Endothelial cell of umbilical vein (primary cell): Measurements from ENCODE around the gene THAP10. TPM values are rescaled to one million over a fixed set of nuclear protein-coding genes. Genes with fewer than 3 reads are reported as not detected.
A peak's percentile ranks its signal among the peaks of the same experiment; 100 is the strongest.

Experiments
- BruUV-seq: library from RNA; stranded (reverse); fragments of 400-500 nt; replicated peaks from 2 replicates; lab custom pipeline; 2021; lab: Mats Ljungman, UMichigan
- CTCF ChIA-PET: fragments of 300-600, 350-600 bp; sonication (Branson Sonifier 250); formaldehyde crosslinking; loops from one replicate; lab custom pipeline; 2021; ENCODE audit warnings: antibody characterized with exemption, inconsistent platforms; lab: Charles Lee
- POLR2A ChIA-PET: fragments of 300-600, 350-600 bp; sonication (Branson Sonifier 250); formaldehyde crosslinking; loops from one replicate; lab custom pipeline; 2021; ENCODE audit warnings: antibody characterized with exemption, inconsistent platforms; lab: Charles Lee
- DNase-seq: peaks from one replicate; pipeline ENCODE4 v3.0.0-alpha.2; 2011; ENCODE audit warnings: low read depth, low spot score
- FAIRE-seq: peaks from 2 replicates; lab custom pipeline; 2011; peaks lifted over from hg19 to GRCh38; lab: Jason Lieb, UNC
- H2AFZ ChIP-seq: 2 replicates; pipeline ENCODE4 v1.6.0; 2012; ENCODE audit warnings: low read depth, low read length, control low read depth, inconsistent platforms
- H3K27ac ChIP-seq: 2 replicates; pipeline ENCODE4 v1.5.1; 2011; ENCODE audit warnings: low read depth, mild to moderate bottlenecking, control low read depth, low read length, moderate library complexity; ENCODE audit not compliant: insufficient read depth
- H3K27me3 ChIP-seq, 2 experiments: 2 replicates each; pipeline versions ENCODE4 v1.6.0 to v1.6.1; 2011; ENCODE audit warnings: low read length in 2 of 2, mixed read lengths in 1 of 2; ENCODE audit not compliant: control insufficient read depth in 2 of 2, insufficient read depth in 2 of 2
- H3K36me3 ChIP-seq, 2 experiments: 2 replicates in 1 of 2; 3 replicates in 1 of 2; pipeline ENCODE4 v1.5.1; 2011; ENCODE audit warnings: low read length in 2 of 2, mild to moderate bottlenecking in 1 of 2, moderate library complexity in 1 of 2; ENCODE audit not compliant: control insufficient read depth in 2 of 2, insufficient read depth in 2 of 2; ENCODE audit errors: extremely low read depth in 1 of 2
- H3K4me1 ChIP-seq: 3 replicates; pipeline ENCODE4 v1.5.1; 2011; ENCODE audit warnings: mild to moderate bottlenecking, low read length; ENCODE audit not compliant: control insufficient read depth, insufficient read depth; ENCODE audit errors: extremely low read depth
- H3K4me2 ChIP-seq: 2 replicates; pipeline ENCODE4 v1.6.1; 2011; ENCODE audit warnings: low read length, control low read depth, mixed read lengths; ENCODE audit not compliant: insufficient read depth
- H3K4me3 ChIP-seq, 3 experiments: fragments of 200-600 bp in 1 of 3; sonication (generic), shearing (Covaris generic) in 1 of 3; replicated peaks in 1 of 3; 2 replicates each; pipeline ENCODE4 v1.5.1; 2011 to 2016; ENCODE audit warnings: control low read depth in 3 of 3, low read length in 3 of 3, mild to moderate bottlenecking in 2 of 3, inconsistent platforms in 1 of 3, low read depth in 1 of 3, moderate library complexity in 1 of 3; ENCODE audit not compliant: insufficient read depth in 1 of 3
- H3K79me2 ChIP-seq: 2 replicates; pipeline ENCODE4 v1.6.0; 2012; ENCODE audit warnings: low read length, inconsistent platforms; ENCODE audit not compliant: control insufficient read depth, insufficient read depth
- H3K9ac ChIP-seq: replicated peaks from 2 replicates; pipeline ENCODE3; 2011; ENCODE audit warnings: low read length, control low read depth; ENCODE audit not compliant: insufficient read depth; ENCODE audit errors: extremely low read depth
- H3K9me1 ChIP-seq: replicated peaks from 3 replicates; pipeline ENCODE4 v1.6.0; 2011; ENCODE audit warnings: mild to moderate bottlenecking, low read length; ENCODE audit not compliant: control insufficient read depth, insufficient read depth; ENCODE audit errors: extremely low read depth
- H3K9me3 ChIP-seq: replicated peaks from 2 replicates; pipeline ENCODE4 v1.5.1; 2012; ENCODE audit warnings: low read length, inconsistent platforms; ENCODE audit not compliant: control insufficient read depth, insufficient read depth
- H4K20me1 ChIP-seq: replicated peaks from 2 replicates; pipeline ENCODE3; 2011; ENCODE audit warnings: mild to moderate bottlenecking, low read length; ENCODE audit not compliant: control insufficient read depth, insufficient read depth; ENCODE audit errors: extremely low read depth
- CTCF ChIP-seq, 2 donors: IDR thresholded peaks; 1 replicate in 1 of 2; 2 replicates in 1 of 2; pipeline ENCODE4 v1.5.1; 2011; ENCODE audit warnings: low read length in 2 of 2, mild to moderate bottlenecking in 2 of 2, moderate library complexity in 2 of 2, control low read depth in 1 of 2, inconsistent platforms in 1 of 2, low read depth in 1 of 2; ENCODE audit not compliant: insufficient read depth in 1 of 2; ENCODE audit errors: extremely low read depth in 1 of 2
- EZH2 ChIP-seq: IDR thresholded peaks from 2 replicates; pipeline ENCODE4 v1.6.1; 2012; ENCODE audit warnings: borderline replicate concordance, low read depth, mild to moderate bottlenecking, moderate library complexity, low read length, inconsistent platforms; ENCODE audit not compliant: severe bottlenecking
- FOS ChIP-seq: IDR thresholded peaks from 2 replicates; pipeline ENCODE4 v1.6.1; 2011; ENCODE audit warnings: mild to moderate bottlenecking, low read length, moderate library complexity, borderline replicate concordance; ENCODE audit not compliant: insufficient read depth
- GATA2 ChIP-seq: IDR thresholded peaks from 2 replicates; pipeline ENCODE4 v1.7.0; 2011; ENCODE audit warnings: low read depth, mild to moderate bottlenecking, moderate library complexity, mixed read lengths, low read length; ENCODE audit not compliant: insufficient read length, insufficient read depth
- JUN ChIP-seq: IDR thresholded peaks from 2 replicates; pipeline ENCODE4 v1.6.1; 2011; ENCODE audit warnings: borderline replicate concordance, low read depth; ENCODE audit not compliant: insufficient read length, insufficient read depth
- MYC ChIP-seq: IDR thresholded peaks from one replicate; pipeline ENCODE4 v1.6.1; 2011; ENCODE audit warnings: mild to moderate bottlenecking, low read depth, low read length
- POLR2A ChIP-seq: IDR thresholded peaks from 2 replicates; pipeline ENCODE4 v1.6.1; 2012; ENCODE audit warnings: low read depth, mild to moderate bottlenecking, control low read depth, low read length
- POLR2AphosphoS5 ChIP-seq: IDR thresholded peaks from 2 replicates; pipeline ENCODE4 v1.6.1; 2012; ENCODE audit warnings: low read depth, mild to moderate bottlenecking, control low read depth, low read length, moderate library complexity; ENCODE audit not compliant: insufficient read depth
- dilution Hi-C: fragments of 300-500 bp; cut with MboI; formaldehyde crosslinking; loops from one replicate; pipeline ENCODE4 v1.15.0; 2019; ENCODE audit warnings: low sequenced_read_pairs; ENCODE audit not compliant: extremely low pct_ligation_motif_present
- intact Hi-C: fragments of 100-400 bp; cut with micrococcal nuclease; formaldehyde crosslinking; loops from one replicate; pipeline ENCODE4 v1.10.0; 2022
- polyA plus RNA-seq, 4 experiments: library from polyadenylated mRNA; depleted of rRNA in 3 of 4; stranded (reverse) in 3 of 4; unstranded in 1 of 4; fragments of >200 nt; gene quantifications; 2 replicates each; pipeline versions ENCODE4 v1.2.1 to v1.2.3, GENCODE V29; 2011 to 2012; ENCODE audit warnings: missing spikeins in 1 of 4
- total RNA-seq: library from RNA; stranded (reverse); gene quantifications from 2 replicates; pipeline ENCODE4 v1.2.3, GENCODE V29; 2021
- TF ChIP-seq, protein P1 (sequence below): IDR thresholded peaks from 2 replicates; pipeline ENCODE4 v1.6.1; 2011; ENCODE audit not compliant: insufficient read depth, insufficient read length

Gene THAP10
- total and polyA plus RNA-seq, 2 donors (not counting 3 experiments of a cell fraction or from before 2014, with no cell fraction given): 1.7 to 4.0 TPM

GRCh38 chr15:70863450-70864218 lies 28.6 kb downstream of the THAP10 start:
- Histone ChIP-seq H3K27ac (no peak overlapping the region), H3K4me1 (no peaks in the 10 kb centered on the region), H3K4me2 (no peak overlapping the region), H3K9me3 (no peaks in the 10 kb centered on the region), H3K79me2 (no peaks in the 10 kb centered on the region), H2AFZ (peak overlapping the region; percentile 3), H3K4me3 (no peak overlapping the region), H3K27me3 (no peaks in the 10 kb centered on the region), H4K20me1 (no peaks in the 10 kb centered on the region), H3K36me3 (no peaks in the 10 kb centered on the region), H3K9ac (no peak overlapping the region), H3K9me1 (no peaks in the 10 kb centered on the region)
- intact Hi-C loops (no loop called here), dilution Hi-C loops (no loop called here)
- FAIRE-seq (no peak), DNase-seq (peak; percentile 18)
- POLR2A ChIA-PET: no interaction called here
- no peak for TF ChIP-seq MYC
- peak; percentile 46 for TF ChIP-seq FOS
- CTCF ChIA-PET: interaction anchor here (0.9 to 9.2 kb wide), 6 partner anchors 9 to 38 kb away, joined by 4 to 72 read pairs (median 4); no protein-coding TSS in a partner anchor
- BruUV-seq: no TSS peak

- H3K4me3 ChIP-seq: no peak overlapping the region
- no peak for FAIRE-seq
Measured at GRCh38 chr15:70859998-70860397, 32.2 kb downstream of the THAP10 start.

More at GRCh38 chr15:70859998-70860397, 32.2 kb downstream of the THAP10 start:
- DNase-seq: no peak
- Histone ChIP-seq H3K9ac (no peak overlapping the region), H3K27ac (no peak overlapping the region), H3K9me1 (no peaks in the 10 kb centered on the region), H4K20me1 (no peaks in the 10 kb centered on the region), H3K27me3 (no peaks in the 10 kb centered on the region), H3K79me2 (no peaks in the 10 kb centered on the region), H3K36me3 (no peaks in the 10 kb centered on the region), H3K4me2 (no peak overlapping the region), H3K4me1 (peaks cover 14% of the 10 kb centered on the region), H3K9me3 (no peaks in the 10 kb centered on the region), H2AFZ (no peak overlapping the region)
- intact Hi-C loops (no loop called here), dilution Hi-C loops (no loop called here)
- ChIA-PET CTCF (interaction anchor here (1.1 to 9.2 kb wide), 3 partner anchors 15 to 48 kb away, joined by 4 to 72 read pairs (median 4); no protein-coding TSS in a partner anchor), POLR2A (no interaction called here)
- BruUV-seq: no TSS peak
- TF ChIP-seq POLR2AphosphoS5 (no peak), GATA2 (no peak), POLR2A (no peak), CTCF (IDR thresholded peaks at IDR 0.05; ENCODE audit: extremely low read depth in 1 of 2, insufficient read depth in 1 of 2, low read depth in 1 of 2, low read length in 2 of 2) (no peak), MYC (no peak), JUN (no peak), FOS (no peak), EZH2 (no peak)
- TF ChIP-seq, protein P1, sequence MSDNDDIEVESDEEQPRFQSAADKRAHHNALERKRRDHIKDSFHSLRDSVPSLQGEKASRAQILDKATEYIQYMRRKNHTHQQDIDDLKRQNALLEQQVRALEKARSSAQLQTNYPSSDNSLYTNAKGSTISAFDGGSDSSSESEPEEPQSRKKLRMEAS: no peak
